Stomach smooth muscle (tissue), 2 donors: ENCODE data around the gene ZBTB40.

ENCODE experiments used
- H3K27ac ChIP-seq: one replicate; pipeline ENCODE4 v1.7.0; 2013; ENCODE audit warnings: mild to moderate bottlenecking, low read length, inconsistent platforms
- H3K27me3 ChIP-seq, 2 donors: one replicate each; pipeline ENCODE4 v1.7.0; 2013; ENCODE audit warnings: low read length in 2 of 2; ENCODE audit not compliant: insufficient read depth in 2 of 2, control insufficient read depth in 1 of 2
- H3K36me3 ChIP-seq, 2 donors: one replicate each; pipeline ENCODE4 v1.7.0; 2013; ENCODE audit warnings: low read length in 2 of 2; ENCODE audit not compliant: control insufficient read depth in 2 of 2, insufficient read depth in 2 of 2
- H3K4me1 ChIP-seq: one replicate; pipeline ENCODE4 v1.7.0; 2013; ENCODE audit warnings: low read length; ENCODE audit not compliant: control insufficient read depth, insufficient read depth
- H3K4me3 ChIP-seq, 2 donors: one replicate each; pipeline ENCODE4 v1.7.0; 2013; ENCODE audit warnings: low read length in 2 of 2
- H3K9ac ChIP-seq, 2 donors: one replicate each; pipeline ENCODE4 v1.7.0; 2013; ENCODE audit warnings: low read length in 2 of 2, mild to moderate bottlenecking in 1 of 2
- H3K9me3 ChIP-seq, 2 donors: one replicate each; pipeline ENCODE4 v1.7.0; 2013; ENCODE audit warnings: low read length in 2 of 2; ENCODE audit not compliant: control insufficient read depth in 2 of 2
- donor health status: healthy.
- donor health status: Pancreatic carcinoma.

The ZBTB40 gene

GRCh38 chr1:22528451-22528850 is 76.8 kb downstream of the ZBTB40 start:
- H3K36me3 ChIP-seq, result peaks cover 23 to 45% of the 10 kb centered on the region in 2 donors
- no peaks in the 10 kb centered on the region for H3K27me3 ChIP-seq
- H3K9ac ChIP-seq, result no peak overlapping the region
- no peaks in the 10 kb centered on the region for H3K9me3 ChIP-seq
- H3K27ac ChIP-seq, result no peak overlapping the region
- H3K4me3 ChIP-seq, result no peak overlapping the region
- H3K4me1 ChIP-seq, result peaks cover 31% of the 10 kb centered on the region

GRCh38 chr1:22529901-22530621 is 78.4 kb downstream of the ZBTB40 start:
- no peaks in the 10 kb centered on the region for H3K27me3 ChIP-seq
- H3K4me1 ChIP-seq, result peaks cover 31% of the 10 kb centered on the region
- peak overlapping the region; percentile 49 to 60 for H3K9ac ChIP-seq
- peaks cover 10 to 32% of the 10 kb centered on the region in 2 donors for H3K36me3 ChIP-seq
- H3K27ac ChIP-seq, result peak overlapping the region; percentile 79
- no peaks in the 10 kb centered on the region for H3K9me3 ChIP-seq
- H3K4me3 ChIP-seq, result peak overlapping the region; percentile 28 to 40

- H3K4me1 ChIP-seq, result peaks cover 31% of the 10 kb centered on the region
- peak overlapping the region; percentile 15 to 28 for H3K4me3 ChIP-seq
- H3K36me3 ChIP-seq, result peaks cover 10 to 27% of the 10 kb centered on the region in 2 donors
- peak overlapping the region; percentile 79 for H3K27ac ChIP-seq
- peak overlapping the region; percentile 49 to 60 for H3K9ac ChIP-seq
- H3K9me3 ChIP-seq, result no peaks in the 10 kb centered on the region
- H3K27me3 ChIP-seq, result no peaks in the 10 kb centered on the region
Observed at GRCh38 chr1:22530715-22531114, 79.1 kb downstream of the ZBTB40 start.

- Histone ChIP-seq H3K27me3 (no peaks in the 10 kb centered on the region), H3K4me3 (no peak overlapping the region), H3K9me3 (no peaks in the 10 kb centered on the region), H3K36me3 (peaks cover 9 to 22% of the 10 kb centered on the region in 2 donors), H3K9ac (no peak overlapping the region), H3K27ac (peak overlapping the region; percentile 58), H3K4me1 (peaks cover 31% of the 10 kb centered on the region)
Observed at GRCh38 chr1:22531251-22531650, 79.6 kb downstream of the ZBTB40 start.

GRCh38 chr1:22533244-22533895 is 81.7 kb downstream of the ZBTB40 start:
- Histone ChIP-seq H3K9me3 (no peaks in the 10 kb centered on the region), H3K36me3 (peaks cover 2 to 9% of the 10 kb centered on the region in 2 donors), H3K27me3 (no peaks in the 10 kb centered on the region), H3K9ac (no peak overlapping the region), H3K27ac (no peak overlapping the region), H3K4me1 (peaks cover 31% of the 10 kb centered on the region), H3K4me3 (no peak overlapping the region)

- Histone ChIP-seq H3K27me3 (no peaks in the 10 kb centered on the region), H3K4me3 (no peak overlapping the region), H3K9ac (no peak overlapping the region), H3K36me3 (peaks cover 2 to 5% of the 10 kb centered on the region in 2 donors), H3K9me3 (no peaks in the 10 kb centered on the region), H3K4me1 (peaks cover 26% of the 10 kb centered on the region), H3K27ac (no peak overlapping the region)
Observed at GRCh38 chr1:22534951-22535350, 83.3 kb downstream of the ZBTB40 start.

GRCh38 chr1:22535399-22535798 is 83.7 kb downstream of the ZBTB40 start:
- Histone ChIP-seq H3K9ac (no peak overlapping the region), H3K27me3 (no peaks in the 10 kb centered on the region), H3K27ac (no peak overlapping the region), H3K9me3 (no peaks in the 10 kb centered on the region), H3K4me1 (peaks cover 22% of the 10 kb centered on the region), H3K36me3 (peaks cover 2 to 5% of the 10 kb centered on the region in 2 donors), H3K4me3 (no peak overlapping the region)

- peaks cover 2 to 5% of the 10 kb centered on the region in 2 donors for H3K36me3 ChIP-seq
- no peak overlapping the region for H3K27ac ChIP-seq
- no peak overlapping the region for H3K9ac ChIP-seq
- H3K4me3 ChIP-seq, result no peak overlapping the region
- H3K9me3 ChIP-seq, result no peaks in the 10 kb centered on the region
- H3K27me3 ChIP-seq, result no peaks in the 10 kb centered on the region
- H3K4me1 ChIP-seq, result peaks cover 11% of the 10 kb centered on the region
Observed at GRCh38 chr1:22536506-22536905, 84.9 kb downstream of the ZBTB40 start.

- Histone ChIP-seq H3K36me3 (peaks cover 2 to 5% of the 10 kb centered on the region in 2 donors), H3K4me1 (peaks cover under 1% of the 10 kb centered on the region), H3K27ac (no peak overlapping the region), H3K9me3 (no peaks in the 10 kb centered on the region), H3K4me3 (no peak overlapping the region), H3K9ac (no peak overlapping the region), H3K27me3 (no peaks in the 10 kb centered on the region)
Observed at GRCh38 chr1:22537441-22538139, 85.9 kb downstream of the ZBTB40 start.

- H3K27ac ChIP-seq, result no peak overlapping the region
- H3K27me3 ChIP-seq, result peaks cover 2 to 3% of the 10 kb centered on the region in 2 donors
- H3K9me3 ChIP-seq, result no peaks in the 10 kb centered on the region
- no peak overlapping the region for H3K9ac ChIP-seq
- H3K4me3 ChIP-seq, result no peak overlapping the region
- H3K4me1 ChIP-seq, result no peaks in the 10 kb centered on the region
- H3K36me3 ChIP-seq, result peaks cover 0 to 2% of the 10 kb centered on the region in 2 donors
Observed at GRCh38 chr1:22539510-22540118, 88.0 kb downstream of the ZBTB40 start.
